VCaP (cell line): ENCODE measurements around the gene DEPDC5.

Source experiments
- H3K27ac ChIP-seq: fragments of 450-650 bp; 2 replicates; pipeline ENCODE4 v1.5.1; 2017
- CTCF ChIP-seq: fragments of 450-650 bp; conservative IDR thresholded peaks from 2 replicates; pipeline ENCODE4 v1.5.1; 2017; ENCODE audit warnings: mild to moderate bottlenecking, moderate library complexity

DEPDC5 gene

DNA sequence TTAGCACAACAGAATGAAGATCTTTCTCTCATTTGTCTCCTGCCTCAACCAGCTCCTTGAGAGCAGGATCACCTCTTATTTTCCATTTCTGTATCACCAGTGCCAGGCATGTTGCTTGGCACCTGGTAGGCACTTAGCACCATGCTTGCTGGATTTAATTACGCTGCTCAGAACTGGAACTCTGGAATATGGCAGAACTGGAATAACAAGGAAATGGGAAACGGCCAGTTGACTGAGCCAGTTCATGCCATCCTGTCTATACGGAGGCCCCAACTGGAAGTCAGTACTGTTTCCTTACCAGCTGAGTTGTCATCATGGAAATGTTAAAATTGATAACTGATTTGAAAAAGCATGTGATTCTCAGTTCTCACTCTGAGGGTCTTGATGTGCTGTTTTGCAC is 121.0 kb downstream of the DEPDC5 start:
- H3K27ac ChIP-seq, result peak overlapping the region; percentile 25; the same call in 1 of the 2 replicates
- TF ChIP-seq CTCF, result no peak

GRCh38 chr22:31876156-31876920 is 122.5 kb downstream of the DEPDC5 start:
- TF ChIP-seq CTCF, result no peak
- no peak overlapping the region for H3K27ac ChIP-seq

- H3K27ac ChIP-seq, result 0 out of 2 replicates have a peak overlapping the region, but pooled peaks have one; percentile 15
- no peak for TF ChIP-seq CTCF
Observed at GRCh38 chr22:31879585-31879984, 125.8 kb downstream of the DEPDC5 start.

GRCh38 chr22:31881200-31881599 is 127.4 kb downstream of the DEPDC5 start:
- H3K27ac ChIP-seq, result no peak overlapping the region; the same call in 1 of the 2 replicates
- no peak for TF ChIP-seq CTCF

- no peak for TF ChIP-seq CTCF
- H3K27ac ChIP-seq, result no peak overlapping the region
Observed at GRCh38 chr22:31881865-31882264, 128.0 kb downstream of the DEPDC5 start.

- no peak for TF ChIP-seq CTCF
- H3K27ac ChIP-seq, result no peak overlapping the region
Observed at GRCh38 chr22:31882971-31883370, 129.2 kb downstream of the DEPDC5 start.

GRCh38 chr22:31883989-31884388 is 130.2 kb downstream of the DEPDC5 start:
- no peak overlapping the region for H3K27ac ChIP-seq
- no peak for TF ChIP-seq CTCF
